Measurements from ENCODE around the gene KNCN.

Gene KNCN

GRCh38 chr1:46530311-46530710 is 21.1 kb downstream of the KNCN start (continued):
- TF ChIP-seq PRDM6 (tag by site-specific recombination; IDR thresholded peaks at IDR 0.05) (no peak), ZNF112 (tag by site-specific recombination; IDR thresholded peaks at IDR 0.05) (no peak)

- Histone ChIP-seq H3K4me3 (ENCODE audit: low read depth, low read length) (no peak overlapping the region), H3K4me1 (ENCODE audit: control insufficient read depth, insufficient read depth, low read length) (no peaks in the 10 kb centered on the region), H3K9me3 (ENCODE audit: control insufficient read depth, insufficient read depth, low read depth, low read length) (no peaks in the 10 kb centered on the region), H3K27ac (ENCODE audit: extremely low read depth, low read depth, low read length) (no peak overlapping the region), H3K36me3 (ENCODE audit: control insufficient read depth in 2 of 2, insufficient read depth in 1 of 2, low read length in 2 of 2) (no peaks in the 10 kb centered on the region)
- CTCF ChIA-PET, result interaction anchor here (0.6 to 15.0 kb wide), 27 partner anchors 8 to 199 kb away, joined by 3 to 418 read pairs (median 5); partner anchors contain the start of gene DMBX1
- POLR2A ChIA-PET, result no interaction called here
- TF ChIP-seq ZNF138 (tag by site-specific recombination; IDR thresholded peaks at IDR 0.05; ENCODE audit: borderline replicate concordance), result no peak
Observed at GRCh38 chr1:46529031-46529630, 22.3 kb downstream of the KNCN start.

- Histone ChIP-seq H3K4me3 (ENCODE audit: low read depth, low read length) (no peak overlapping the region), H3K4me1 (ENCODE audit: control insufficient read depth, insufficient read depth, low read length) (no peaks in the 10 kb centered on the region), H3K9me3 (ENCODE audit: control insufficient read depth, insufficient read depth, low read depth, low read length) (no peaks in the 10 kb centered on the region), H3K36me3 (ENCODE audit: control insufficient read depth in 2 of 2, insufficient read depth in 1 of 2, low read length in 2 of 2) (no peaks in the 10 kb centered on the region), H3K27ac (ENCODE audit: extremely low read depth, low read depth, low read length) (no peak overlapping the region)
- TF ChIP-seq ZBTB17 (tag by site-specific recombination; IDR thresholded peaks at IDR 0.05), result peak; percentile 31; the same call in 1 of the 2 replicates
- no peak for TF ChIP-seq OVOL3 (tag by site-specific recombination; IDR thresholded peaks at IDR 0.05)
- TF ChIP-seq ZNF10 (tag by site-specific recombination; IDR thresholded peaks at IDR 0.05), result 0 out of 2 replicates have a peak, but pooled peaks have one; percentile 7
- ChIA-PET CTCF (interaction anchor here (0.6 to 15.0 kb wide), 26 partner anchors 9 to 200 kb away, joined by 3 to 418 read pairs (median 6); partner anchors contain the start of gene DMBX1), POLR2A (no interaction called here)
Observed at GRCh38 chr1:46528297-46528955, 23.0 kb downstream of the KNCN start.

GRCh38 chr1:46527474-46528296 is 23.8 kb downstream of the KNCN start:
- CTCF ChIA-PET, result interaction anchor here (0.5 to 15.0 kb wide), 28 partner anchors 9 to 198 kb away, joined by 3 to 418 read pairs (median 5); partner anchors contain the start of gene DMBX1
- Histone ChIP-seq H3K4me3 (ENCODE audit: low read depth, low read length) (no peak overlapping the region), H3K36me3 (ENCODE audit: control insufficient read depth in 2 of 2, insufficient read depth in 1 of 2, low read length in 2 of 2) (no peaks in the 10 kb centered on the region), H3K4me1 (ENCODE audit: control insufficient read depth, insufficient read depth, low read length) (peaks cover under 1% of the 10 kb centered on the region; the same call in 1 of the 2 replicates), H3K27ac (ENCODE audit: extremely low read depth, low read depth, low read length) (no peak overlapping the region), H3K9me3 (ENCODE audit: control insufficient read depth, insufficient read depth, low read depth, low read length) (no peaks in the 10 kb centered on the region)
- POLR2A ChIA-PET, result interaction anchor here (0.9 kb wide), 1 partner anchor 40 kb away, joined by 3 read pairs; no protein-coding TSS in a partner anchor
- TF ChIP-seq SP7 (tag by site-specific recombination; IDR thresholded peaks at IDR 0.05) (0 out of 2 replicates have a peak, but pooled peaks have one; percentile 19), ZNF555 (tag by site-specific recombination; conservative IDR thresholded peaks at IDR 0.05) (no peak), ZNF404 (tag by site-specific recombination; IDR thresholded peaks at IDR 0.05) (no peak), TRIM28 (IDR thresholded peaks at IDR 0.05; ENCODE audit: borderline replicate concordance, low read length) (no peak), ZNF366 (tag by site-specific recombination; conservative IDR thresholded peaks at IDR 0.05) (peak; percentile 65), CTCF (tag by site-specific recombination; IDR thresholded peaks at IDR 0.05) (peak; percentile 85), PRDM4 (tag by site-specific recombination; IDR thresholded peaks at IDR 0.05) (no peak), ZNF692 (tag by site-specific recombination; IDR thresholded peaks at IDR 0.05) (0 out of 2 replicates have a peak, but pooled peaks have one; percentile 13), ZNF654 (tag by site-specific recombination; IDR thresholded peaks at IDR 0.05; ENCODE audit: low read depth) (peak; percentile 89), ZNF157 (tag by site-specific recombination; IDR thresholded peaks at IDR 0.05) (no peak), ZNF449 (tag by site-specific recombination; IDR thresholded peaks at IDR 0.05) (peak; percentile 95)

Measured in HEK293 (cell line).